Urinary bladder (tissue), 4 donors: ENCODE results near the gene NAXD. TPM values are rescaled to one million over a fixed set of nuclear protein-coding genes. Genes with fewer than 3 reads are reported as not detected.

Experiments
- DNase-seq: peaks from one replicate; pipeline ENCODE4 v3.0.0-alpha.2; 2015; ENCODE audit errors: extremely low spot score
- H3K27ac ChIP-seq: one replicate; pipeline ENCODE4 v1.5.1; 2013; ENCODE audit warnings: low read depth, mild to moderate bottlenecking, moderate library complexity
- H3K36me3 ChIP-seq: one replicate; pipeline ENCODE4 v1.6.1; 2013; ENCODE audit warnings: mild to moderate bottlenecking, moderate library complexity; ENCODE audit not compliant: insufficient read depth
- H3K4me1 ChIP-seq: one replicate; pipeline ENCODE4 v1.6.1; 2013; ENCODE audit warnings: mild to moderate bottlenecking, moderate library complexity; ENCODE audit not compliant: insufficient read depth
- H3K4me3 ChIP-seq: one replicate; pipeline ENCODE4 v1.5.1; 2013; ENCODE audit warnings: low read depth, low read length
- WGBS: extraction: QIAGEN DNeasy Blood & Tissue Kit; methylation state at CpG from one replicate; pipeline ENCODE4 v1.1.7; 2013; 5-methylcytosine and 5-hydroxymethylcytosine counted together
- polyA plus RNA-seq: library from polyadenylated mRNA; stranded (reverse); fragments of 200-250 nt; gene quantifications from one replicate; pipeline ENCODE4 v1.2.3, GENCODE V29; 2013
- total RNA-seq: library from RNA; depleted of rRNA; stranded (reverse); fragments of >200 nt; gene quantifications from one replicate; pipeline ENCODE4 v1.2.3, GENCODE V29; 2014
- donor health status: healthy with polysubstance abuse.
- donor health status: healthy.

NAXD gene
- total and polyA plus RNA-seq, 2 donors: 19.9 to 40.2 TPM

GRCh38 chr13:110638814-110639806 lies 23.8 kb downstream of the NAXD start:
- WGBS: 91% methylated on average over 39 of the region's 39 CpGs
- Histone ChIP-seq H3K4me1 (no peaks in the 10 kb centered on the region), H3K4me3 (no peak overlapping the region), H3K27ac (no peak overlapping the region), H3K36me3 (peaks cover 2% of the 10 kb centered on the region)
- no peak for DNase-seq

DNA sequence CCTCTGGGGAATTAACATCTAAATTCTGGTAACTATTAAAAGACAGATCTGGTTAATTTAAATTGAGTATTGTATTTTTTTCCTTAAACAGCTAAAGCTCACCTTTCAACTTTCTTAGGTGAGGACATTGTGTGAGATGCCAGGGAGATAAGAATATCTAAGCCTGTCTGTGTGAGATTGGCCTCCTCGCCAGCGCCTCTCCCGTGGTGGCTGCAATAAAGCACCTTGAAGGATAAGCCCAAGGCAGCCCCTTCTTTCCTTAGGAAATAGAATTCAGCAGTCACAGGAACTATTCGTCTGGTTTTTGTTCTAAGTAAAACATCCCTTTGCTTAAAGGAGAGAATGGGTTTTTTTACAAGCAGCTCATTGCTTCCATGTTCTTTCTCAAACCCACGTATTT lies 24.6 kb downstream of the NAXD start:
- H3K27ac ChIP-seq: no peak overlapping the region
- WGBS: 70% methylated on average over 5 of the region's 5 CpGs
- peaks cover 2% of the 10 kb centered on the region for H3K36me3 ChIP-seq

GRCh38 chr13:110640591-110641029 lies 25.3 kb downstream of the NAXD start:
- Histone ChIP-seq H3K4me3 (no peak overlapping the region), H3K27ac (no peak overlapping the region), H3K36me3 (peaks cover 2% of the 10 kb centered on the region), H3K4me1 (no peaks in the 10 kb centered on the region)
- WGBS: 52% methylated on average over 13 of the region's 13 CpGs
- no peak for DNase-seq

More for the DNA sequence above, 24.6 kb downstream of the NAXD start:
- Histone ChIP-seq H3K4me3 (no peak overlapping the region), H3K4me1 (no peaks in the 10 kb centered on the region)
- no peak for DNase-seq

DNA sequence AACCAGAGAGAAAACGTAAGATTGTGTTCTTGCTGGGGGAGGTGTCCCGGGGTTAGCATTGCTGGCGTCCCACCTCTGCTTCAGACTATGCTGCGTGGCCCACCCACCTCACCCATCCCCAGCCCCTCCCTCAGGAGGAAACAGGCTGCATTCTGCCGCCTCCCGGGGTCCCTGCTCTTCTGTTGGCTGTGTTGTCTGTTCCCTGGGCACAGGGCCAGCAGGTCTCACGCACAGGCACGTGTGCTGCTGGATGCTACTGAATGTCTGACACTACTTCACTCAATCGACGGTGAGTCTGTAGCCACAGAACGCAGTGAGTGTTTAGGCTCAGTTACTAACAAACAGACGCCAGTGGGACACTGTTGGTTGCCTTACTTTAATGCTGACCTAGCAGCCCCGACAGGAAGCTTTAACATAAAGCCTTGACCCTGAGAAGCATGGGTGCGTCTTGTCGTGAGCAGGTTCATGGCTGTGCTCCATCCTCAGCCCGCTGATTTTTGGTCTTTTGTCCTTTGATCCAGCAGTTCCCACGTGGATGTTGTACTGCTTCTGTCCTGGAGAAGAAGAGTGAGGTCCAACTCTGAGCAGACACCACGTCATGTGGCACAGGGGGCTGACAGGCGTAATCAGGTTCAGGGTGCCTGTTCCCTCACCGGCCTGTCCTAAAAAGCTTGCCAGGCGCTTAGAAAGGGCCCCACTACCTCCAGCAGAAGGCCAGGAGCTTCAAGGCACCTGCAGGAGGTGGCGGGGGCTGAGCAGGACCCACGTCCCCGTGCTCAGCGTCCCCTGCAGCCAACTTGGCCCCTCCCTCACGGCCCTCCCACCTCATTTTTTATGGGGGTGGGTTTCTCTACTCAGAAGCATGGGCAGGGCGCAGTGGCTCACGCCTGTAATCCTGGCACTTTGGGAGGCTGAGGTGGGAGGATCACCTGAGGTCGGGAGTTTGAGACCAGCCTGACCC lies 26.0 kb downstream of the NAXD start:
- 69% methylated on average over 29 of the region's 29 CpGs for WGBS
- peaks cover 2% of the 10 kb centered on the region for H3K36me3 ChIP-seq
- no peak for DNase-seq
- H3K4me3 ChIP-seq: no peak overlapping the region
- H3K27ac ChIP-seq: no peak overlapping the region
- no peaks in the 10 kb centered on the region for H3K4me1 ChIP-seq

- 88% methylated on average over 40 of the region's 40 CpGs for WGBS
- Histone ChIP-seq H3K27ac (no peak overlapping the region), H3K4me3 (no peak overlapping the region), H3K4me1 (no peaks in the 10 kb centered on the region), H3K36me3 (no peaks in the 10 kb centered on the region)
- no peak for DNase-seq
These were observed 27.1 kb downstream of the NAXD start for GRCh38 chr13:110642291-110642981.

DNA sequence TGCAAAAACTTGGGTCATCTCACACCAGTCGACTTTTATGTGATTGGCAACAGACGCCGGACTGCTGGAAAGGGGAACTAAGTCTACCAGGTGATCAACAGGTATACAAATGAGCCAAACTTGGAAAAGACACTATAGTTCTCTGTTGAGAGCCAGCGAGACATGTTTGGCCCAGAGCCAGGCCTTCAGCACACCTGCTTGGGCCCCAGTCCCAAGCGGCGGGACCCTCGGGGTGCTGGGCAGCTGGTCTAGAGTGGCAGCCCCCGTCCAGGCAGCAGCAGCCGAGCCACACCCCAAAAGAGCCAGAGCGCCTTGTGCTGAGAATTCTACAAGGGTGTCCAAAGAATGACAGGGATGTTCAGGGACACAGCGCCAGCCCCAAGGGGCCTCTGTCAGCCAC lies 28.0 kb downstream of the NAXD start:
- Histone ChIP-seq H3K4me3 (no peak overlapping the region), H3K27ac (no peak overlapping the region), H3K4me1 (no peaks in the 10 kb centered on the region), H3K36me3 (no peaks in the 10 kb centered on the region)
- no peak for DNase-seq
- 79% methylated on average over 11 of the region's 11 CpGs for WGBS

- no peak overlapping the region for H3K27ac ChIP-seq
- no peaks in the 10 kb centered on the region for H3K36me3 ChIP-seq
- no peaks in the 10 kb centered on the region for H3K4me1 ChIP-seq
- no peak for DNase-seq
- 87% methylated on average over 13 of the region's 13 CpGs for WGBS
- no peak overlapping the region for H3K4me3 ChIP-seq
These were observed 28.6 kb downstream of the NAXD start for GRCh38 chr13:110643768-110644421.

- DNase-seq: no peak
- Histone ChIP-seq H3K4me3 (no peak overlapping the region), H3K27ac (no peak overlapping the region), H3K4me1 (no peaks in the 10 kb centered on the region), H3K36me3 (no peaks in the 10 kb centered on the region)
- WGBS: 38% methylated on average over 28 of the region's 28 CpGs
These were observed 29.7 kb downstream of the NAXD start for GRCh38 chr13:110644892-110645521.

- Histone ChIP-seq H3K36me3 (no peaks in the 10 kb centered on the region), H3K27ac (no peak overlapping the region), H3K4me1 (no peaks in the 10 kb centered on the region), H3K4me3 (no peak overlapping the region)
- 90% methylated on average over 15 of the region's 15 CpGs for WGBS
- DNase-seq: no peak
These were observed 30.4 kb downstream of the NAXD start for GRCh38 chr13:110645750-110646149.

GRCh38 chr13:110646442-110647364 lies 31.4 kb downstream of the NAXD start:
- H3K4me3 ChIP-seq: no peak overlapping the region
- H3K36me3 ChIP-seq: no peaks in the 10 kb centered on the region
- H3K27ac ChIP-seq: no peak overlapping the region
- 89% methylated on average over 29 of the region's 29 CpGs for WGBS
- no peaks in the 10 kb centered on the region for H3K4me1 ChIP-seq
- no peak for DNase-seq

DNA sequence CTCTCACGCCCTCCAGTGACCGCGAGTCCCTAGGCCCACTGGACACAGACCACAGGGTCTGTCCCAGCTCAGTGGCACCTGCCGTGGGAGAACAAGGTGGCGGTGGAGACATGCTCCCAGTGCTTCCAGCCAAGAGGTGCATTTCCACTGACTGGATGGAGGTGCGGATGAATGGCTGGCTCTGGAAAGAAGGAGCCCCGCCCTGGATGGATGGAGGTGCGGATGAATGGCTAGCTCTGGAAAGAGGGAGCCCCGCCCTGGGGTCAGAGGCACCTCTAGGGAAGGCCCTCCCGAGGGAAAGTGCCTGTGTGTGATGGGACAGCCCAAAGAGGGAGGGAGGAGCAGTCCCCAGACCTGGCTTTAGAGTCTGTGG lies 32.0 kb downstream of the NAXD start:
- no peak overlapping the region for H3K4me3 ChIP-seq
- H3K36me3 ChIP-seq: no peaks in the 10 kb centered on the region
- DNase-seq: no peak
- 88% methylated on average over 10 of the region's 10 CpGs for WGBS
- H3K27ac ChIP-seq: no peak overlapping the region
- no peaks in the 10 kb centered on the region for H3K4me1 ChIP-seq
